GM23248 (cell line): ENCODE results near the gene DCUN1D3. TPM values are rescaled to one million over a fixed set of nuclear protein-coding genes. Genes with fewer than 3 reads are reported as not detected.
"Not testable (repeated sequence)": the region's sequence is repeated elsewhere in the genome, so short reads cannot be mapped to it uniquely, and the experiment has no call there.

ENCODE experiments used
- DNase-seq: peaks from one replicate; pipeline ENCODE4 v3.0.0-alpha.2; 2015
- H2AFZ ChIP-seq: fragments of 200-600 bp; sonication (generic); 2 replicates; pipeline ENCODE4 v1.6.1; 2016; ENCODE audit warnings: antibody characterized with exemption
- H3F3A ChIP-seq: fragments of 200-600 bp; sonication (generic); 2 replicates; pipeline ENCODE4 v1.6.1; 2016; ENCODE audit warnings: mild to moderate bottlenecking, antibody characterized with exemption, mixed run types; ENCODE audit not compliant: insufficient read depth
- H3K27ac ChIP-seq: fragments of 200-600 bp; sonication (generic); 2 replicates; pipeline ENCODE4 v1.5.1; 2016; ENCODE audit warnings: mild to moderate bottlenecking
- H3K27me3 ChIP-seq: fragments of 200-600 bp; sonication (generic); replicated peaks from 2 replicates; pipeline ENCODE4 v1.6.1; 2016; ENCODE audit warnings: mild to moderate bottlenecking; ENCODE audit not compliant: insufficient read depth
- H3K36me3 ChIP-seq: fragments of 200-600 bp; sonication (generic); 2 replicates; pipeline ENCODE4 v1.6.1; 2016; ENCODE audit warnings: low read depth, mild to moderate bottlenecking
- H3K4me1 ChIP-seq: fragments of 200-600 bp; sonication (generic); 2 replicates; pipeline ENCODE4 v1.6.1; 2016; ENCODE audit warnings: mild to moderate bottlenecking; ENCODE audit not compliant: insufficient read depth
- H3K4me2 ChIP-seq: fragments of 200-600 bp; sonication (generic); one replicate; pipeline ENCODE4 v1.6.1; 2016; ENCODE audit warnings: mild to moderate bottlenecking; ENCODE audit not compliant: unreplicated experiment
- H3K4me3 ChIP-seq: fragments of 200-600 bp; sonication (generic); 2 replicates; pipeline ENCODE4 v1.5.1; 2016; ENCODE audit warnings: mild to moderate bottlenecking
- H3K79me2 ChIP-seq: fragments of 200-600 bp; sonication (generic); 2 replicates; pipeline ENCODE4 v1.6.1; 2016; ENCODE audit warnings: mild to moderate bottlenecking; ENCODE audit not compliant: insufficient read depth
- H3K9ac ChIP-seq: fragments of 200-600 bp; sonication (generic); 2 replicates; pipeline ENCODE4 v1.6.1; 2016; ENCODE audit warnings: mild to moderate bottlenecking
- H3K9me2 ChIP-seq: fragments of 200-600 bp; sonication (generic); 2 replicates; pipeline ENCODE4 v1.6.1; 2016; ENCODE audit warnings: mixed run types, mild to moderate bottlenecking, moderate library complexity; ENCODE audit not compliant: insufficient read depth
- H3K9me3 ChIP-seq: fragments of 200-600 bp; sonication (generic); one replicate; pipeline ENCODE4 v1.6.1; 2017; ENCODE audit warnings: low read depth
- H4K20me1 ChIP-seq: fragments of 200-600 bp; sonication (generic); 2 replicates; pipeline ENCODE4 v1.6.0; 2016; ENCODE audit not compliant: insufficient read depth
- EZH2 ChIP-seq: fragments of 200-600 bp; sonication (generic); IDR thresholded peaks from 2 replicates; pipeline ENCODE4 v1.6.1; 2018; ENCODE audit warnings: antibody characterized with exemption, mild to moderate bottlenecking; ENCODE audit not compliant: insufficient read depth, poor library complexity, severe bottlenecking
- EZH2phosphoT487 ChIP-seq: fragments of 200-600 bp; sonication (generic); IDR thresholded peaks from 2 replicates; pipeline ENCODE4 v1.6.1; 2018; ENCODE audit warnings: antibody characterized with exemption, moderate library complexity, mild to moderate bottlenecking, low read depth; ENCODE audit not compliant: insufficient read depth
- WGBS, 2 experiments: methylation state at CpG; one replicate each; pipeline ENCODE4 v1.1.6; 2015 to 2017; ENCODE audit warnings: low lambda C conversion rate in 2 of 2, low coverage in 1 of 2; ENCODE audit errors: missing lambda C conversion rate in 2 of 2; 5-methylcytosine and 5-hydroxymethylcytosine counted together
- in situ Hi-C: fragments of 300-500 bp; cut with MboI; formaldehyde crosslinking; loops from 2 replicates; pipeline ENCODE4 v1.15.0; 2020
- polyA plus RNA-seq: library from polyadenylated mRNA; unstranded; fragments of >200 nt; fragmentation: Nextera tagmentation; extraction: Ambion mirVana; gene quantifications from 2 replicates; pipeline ENCODE4 v1.2.1, GENCODE V29; 2016
- total RNA-seq: library from RNA; depleted of rRNA; stranded (reverse); fragments of >200 nt; shearing (Covaris generic); gene quantifications from 2 replicates; pipeline ENCODE4 v1.2.3, GENCODE V29; 2014

The DCUN1D3 gene
- total and polyA plus RNA-seq, 2 experiments from 2014 or later, result 15.2 to 35.2 TPM

DNA sequence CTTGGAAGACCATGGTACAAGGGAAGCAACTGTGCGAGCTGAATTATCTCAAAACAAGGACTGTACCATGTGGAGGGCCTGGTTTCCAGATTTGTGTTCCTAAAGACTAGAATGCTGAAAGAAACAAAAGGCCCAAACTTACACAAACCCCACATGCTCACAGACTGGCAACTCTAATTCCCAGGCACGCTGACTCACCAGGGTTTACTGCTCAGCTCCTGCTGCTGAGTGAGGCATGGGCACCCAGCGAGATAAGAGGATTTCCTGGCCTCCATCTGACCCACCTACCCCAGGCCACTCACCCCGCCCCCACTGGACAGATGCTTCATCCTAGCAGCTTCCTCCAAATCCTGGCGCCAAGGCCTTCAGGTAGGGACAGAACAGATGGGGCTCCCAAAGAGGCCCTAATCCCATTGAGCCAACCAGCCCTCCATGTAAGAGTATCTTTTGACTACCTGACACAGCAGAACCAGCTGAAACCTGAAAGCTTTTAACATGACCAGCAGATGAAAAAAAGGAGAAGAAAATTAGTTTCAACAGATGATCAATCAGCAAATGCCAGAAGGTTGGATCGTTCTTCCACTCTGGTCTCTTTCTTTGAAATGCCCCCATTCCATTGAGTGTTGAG lies 33.9 kb downstream of the DCUN1D3 start:
- no peak overlapping the region for H3K4me3 ChIP-seq
- peak overlapping the region; percentile 51 for H3K4me2 ChIP-seq
- H3K9me2 ChIP-seq, result no peaks in the 10 kb centered on the region
- DNase-seq, result peak; percentile 91
- H3K79me2 ChIP-seq, result peaks cover 100% of the 10 kb centered on the region
- no peak for TF ChIP-seq EZH2phosphoT487
- no peak for TF ChIP-seq EZH2
- peak overlapping the region; percentile 98 for H3K27ac ChIP-seq
- WGBS, 2 experiments, result 32 to 40% methylated on average over 6 of the region's 6 CpGs
- peak overlapping the region; percentile 82 for H3K9ac ChIP-seq
- H3K27me3 ChIP-seq, result no peaks in the 10 kb centered on the region
- H3K36me3 ChIP-seq, result peaks cover 11% of the 10 kb centered on the region
- H3F3A ChIP-seq, result peaks cover 52% of the 10 kb centered on the region
- H3K4me1 ChIP-seq, result peaks cover 61% of the 10 kb centered on the region
- no peaks in the 10 kb centered on the region for H3K9me3 ChIP-seq
- no peaks in the 10 kb centered on the region for H4K20me1 ChIP-seq
- peak overlapping the region; percentile 26; the same call in 1 of the 2 replicates for H2AFZ ChIP-seq
- in situ Hi-C loops, result no loop called here

DNA sequence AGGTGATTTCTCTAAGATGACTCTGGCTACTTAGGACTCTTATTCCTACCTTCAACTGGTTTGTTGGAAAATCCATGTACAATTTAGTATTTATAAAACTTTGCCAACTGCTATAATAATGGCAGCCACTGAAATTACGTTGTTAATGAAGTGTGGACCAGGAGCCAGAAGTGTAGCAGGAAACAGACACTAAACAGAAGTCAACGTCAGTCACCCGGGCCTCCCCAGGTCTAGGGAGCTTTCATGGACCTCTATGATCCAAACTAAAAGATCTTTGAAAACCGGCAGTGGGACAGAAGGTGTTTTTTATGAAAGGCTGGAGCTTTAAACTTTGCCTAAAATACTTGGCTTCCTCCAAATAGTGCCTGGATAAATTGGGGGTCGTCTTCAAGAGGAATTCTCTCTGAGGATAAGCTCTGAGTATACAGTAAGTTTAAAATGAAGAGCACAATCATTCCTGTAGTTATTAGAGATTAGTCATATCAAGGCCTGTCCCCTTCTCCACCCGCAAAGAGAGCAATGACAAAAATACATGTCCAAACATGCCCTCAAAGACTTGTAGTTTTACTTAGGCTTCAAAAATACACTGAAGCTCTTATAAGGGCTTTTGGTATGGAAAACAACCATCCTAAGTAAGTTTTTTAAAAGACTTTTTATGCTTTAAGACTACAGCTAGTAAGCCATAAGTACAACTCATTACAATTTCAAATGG lies 34.6 kb downstream of the DCUN1D3 start:
- H2AFZ ChIP-seq, result peak overlapping the region; percentile 26; the same call in 1 of the 2 replicates

DNA sequence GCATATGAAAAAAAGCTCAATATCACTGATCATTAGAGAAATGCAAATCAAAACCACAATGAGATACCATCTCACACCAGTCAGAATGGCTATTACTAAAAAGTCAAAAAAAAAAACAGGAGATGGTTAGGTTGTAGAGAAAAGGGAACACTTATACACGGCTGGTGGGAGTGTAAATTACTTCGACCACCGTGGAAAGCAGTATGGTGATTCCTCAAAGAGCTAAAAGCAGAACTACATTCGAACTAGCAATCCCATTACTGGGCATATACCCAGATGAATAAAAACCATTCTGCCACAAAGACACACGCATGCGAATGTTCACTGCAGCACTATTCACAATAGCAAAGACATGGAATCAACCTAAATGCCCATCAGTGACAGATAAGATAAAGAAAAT lies 35.8 kb downstream of the DCUN1D3 start:
- H4K20me1 ChIP-seq, in situ Hi-C loops, H3K4me3 ChIP-seq, H3K9me2 ChIP-seq, DNase-seq, H2AFZ ChIP-seq, H3K27me3 ChIP-seq, H3K9ac ChIP-seq, H3K9me3 ChIP-seq: not testable (repeated sequence)
- Histone ChIP-seq H3K79me2 (peaks cover 100% of the 10 kb centered on the region), H3F3A (peaks cover 52% of the 10 kb centered on the region), H3K4me2 (peak overlapping the region; percentile 51), H3K36me3 (peaks cover 30% of the 10 kb centered on the region), H3K4me1 (peaks cover 53% of the 10 kb centered on the region), H3K27ac (peak overlapping the region; percentile 98; the same call in 1 of the 2 replicates)
- WGBS, 2 experiments, result 91 to 92% methylated on average over 6 of the region's 6 CpGs

More for the DNA sequence above, 34.6 kb downstream of the DCUN1D3 start:
- TF ChIP-seq EZH2phosphoT487 (no peak), EZH2 (no peak)
- peaks cover 100% of the 10 kb centered on the region for H3K79me2 ChIP-seq
- DNase-seq, result peak; percentile 60
- no peaks in the 10 kb centered on the region for H3K9me2 ChIP-seq
- no peaks in the 10 kb centered on the region for H4K20me1 ChIP-seq
- H3K27ac ChIP-seq, result peak overlapping the region; percentile 98
- H3K4me1 ChIP-seq, result peaks cover 59% of the 10 kb centered on the region
- in situ Hi-C loops, result no loop called here
- 54 to 57% methylated on average over 6 of the region's 6 CpGs for WGBS, 2 experiments
- H3K9me3 ChIP-seq, result no peaks in the 10 kb centered on the region
- no peak overlapping the region for H3K4me3 ChIP-seq
- H3K27me3 ChIP-seq, result no peaks in the 10 kb centered on the region
- peaks cover 18% of the 10 kb centered on the region for H3K36me3 ChIP-seq
- peak overlapping the region; percentile 51 for H3K4me2 ChIP-seq
- H3F3A ChIP-seq, result peaks cover 52% of the 10 kb centered on the region
- H3K9ac ChIP-seq, result peak overlapping the region; percentile 82

DNA sequence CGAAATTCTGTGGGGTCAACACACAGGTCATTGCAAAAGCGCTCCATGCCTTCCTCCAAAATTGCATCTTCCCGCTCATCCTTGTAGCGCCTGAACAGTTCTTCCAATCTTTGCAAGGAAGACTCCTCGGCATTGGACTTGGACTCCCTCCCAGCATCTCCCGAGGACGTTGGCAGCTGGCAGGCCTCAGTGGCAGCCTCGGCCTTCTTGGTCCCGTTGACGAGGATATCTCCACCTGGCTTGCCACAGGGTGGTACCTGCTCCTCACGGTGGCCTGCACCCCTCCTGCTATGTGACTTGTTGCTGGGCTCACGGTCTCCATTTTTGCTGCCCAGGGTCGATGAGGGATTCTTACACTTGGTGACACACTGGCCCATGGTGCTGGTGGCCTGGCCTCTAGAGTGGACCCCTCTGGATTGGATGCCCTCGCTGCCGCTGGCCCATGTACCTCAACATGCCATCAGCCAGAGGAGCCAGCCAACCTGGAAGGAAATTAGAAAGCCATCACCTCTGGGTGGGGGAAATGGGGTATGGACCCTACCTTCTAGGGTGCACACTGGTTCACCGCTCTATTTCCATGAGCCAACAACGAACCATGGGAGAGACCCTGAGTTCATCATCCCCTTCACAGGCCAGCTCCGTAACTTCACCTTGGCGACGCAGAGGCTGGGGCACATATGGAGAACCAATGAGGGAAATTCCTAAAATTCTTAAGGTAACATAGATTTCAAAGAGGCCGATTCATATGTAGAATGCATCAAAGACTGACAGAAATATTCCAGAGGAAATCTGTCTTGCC lies 37.8 kb downstream of the DCUN1D3 start:
- WGBS, 2 experiments, result 95 to 96% methylated on average over 21 of the region's 21 CpGs
- in situ Hi-C loops, result no loop called here
- Histone ChIP-seq H3K4me1 (peaks cover 32% of the 10 kb centered on the region), H2AFZ (no peak overlapping the region), H4K20me1 (no peaks in the 10 kb centered on the region), H3K4me2 (no peak overlapping the region), H3K4me3 (no peak overlapping the region), H3K9ac (no peak overlapping the region), H3F3A (peaks cover 41% of the 10 kb centered on the region), H3K36me3 (peaks cover 32% of the 10 kb centered on the region), H3K9me2 (no peaks in the 10 kb centered on the region), H3K79me2 (peaks cover 94% of the 10 kb centered on the region), H3K9me3 (no peaks in the 10 kb centered on the region), H3K27me3 (no peaks in the 10 kb centered on the region), H3K27ac (no peak overlapping the region)
- TF ChIP-seq EZH2phosphoT487, result no peak
- TF ChIP-seq EZH2, result no peak
- no peak for DNase-seq

DNA sequence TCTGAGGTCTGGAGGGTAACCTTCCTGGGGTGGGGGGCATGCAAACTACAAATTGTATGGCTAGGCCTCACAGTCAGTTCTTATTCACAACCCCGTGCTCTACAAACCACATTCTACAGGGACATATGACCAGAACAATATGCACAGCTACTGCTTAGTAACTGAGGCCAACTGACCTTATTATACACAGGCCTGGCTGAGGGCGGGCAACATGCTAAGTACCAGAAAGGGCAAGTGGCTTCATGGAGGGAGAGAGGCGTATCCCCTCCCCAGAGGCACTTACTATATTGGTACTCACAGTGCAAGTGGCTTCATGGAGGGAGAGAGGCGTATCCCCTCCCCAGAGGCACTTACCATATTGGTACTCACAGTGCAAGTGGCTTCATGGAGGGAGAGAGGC lies 39.2 kb downstream of the DCUN1D3 start:
- H3K9ac ChIP-seq, DNase-seq, H3K4me2 ChIP-seq, H2AFZ ChIP-seq, H3K27ac ChIP-seq, H3K9me2 ChIP-seq, H3K27me3 ChIP-seq, H4K20me1 ChIP-seq, in situ Hi-C loops, H3K4me3 ChIP-seq, H3K9me3 ChIP-seq: not testable (repeated sequence)
- H3K36me3 ChIP-seq, result peaks cover 40% of the 10 kb centered on the region
- WGBS, 2 experiments, result 90 to 93% methylated on average over 3 to 4 of the region's 4 CpGs
- H3F3A ChIP-seq, result peaks cover 28% of the 10 kb centered on the region
- peaks cover 19% of the 10 kb centered on the region for H3K4me1 ChIP-seq
- peaks cover 94% of the 10 kb centered on the region for H3K79me2 ChIP-seq
